HG03558 (cell line): ENCODE data around the gene OR8H3.
"Not testable (repeated sequence)": the region's sequence is repeated elsewhere in the genome, so short reads cannot be mapped to it uniquely, and the experiment has no call there.

Source experiments
- ATAC-seq: cut with Tn5 transposase; IDR thresholded peaks from one replicate; pipeline ENCODE4 v1.9.1; 2021; ENCODE audit warnings: moderate number of reproducible peaks; ENCODE audit not compliant: unreplicated experiment; ENCODE audit errors: extremely low read depth

OR8H3 gene

GRCh38 chr11:56122073-56122472 is at the start of gene OR8H3:
Gene OR8H3, plus strand, starts transcription at chr11:56122373. Its CDS starts 0 bp downstream, at chr11:56122373.
- ATAC-seq, result no peak

GRCh38 chr11:56089697-56090096 is 32.5 kb upstream of the OR8H3 start:
- no peak for ATAC-seq

DNA sequence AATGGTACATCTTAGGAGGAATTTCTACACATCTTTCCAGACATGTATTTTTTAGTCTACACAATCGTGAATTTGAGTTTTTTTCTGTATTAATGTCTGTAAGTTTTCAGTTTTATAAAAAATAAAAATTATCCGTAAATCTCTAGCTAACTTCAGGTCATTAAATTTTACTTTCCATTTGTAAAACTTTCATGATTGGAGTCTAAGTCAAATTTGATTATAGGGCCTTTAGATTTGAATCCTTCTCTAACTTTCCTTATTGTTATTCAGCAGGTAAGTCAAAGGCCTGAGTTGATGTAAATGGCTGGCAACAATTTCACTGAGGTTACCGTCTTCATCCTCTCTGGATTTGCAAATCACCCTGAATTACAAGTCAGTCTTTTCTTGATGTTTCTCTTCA is 29.2 kb upstream of the OR8H3 start, which contains the start of gene OR8I2:
Gene OR8I2, plus strand, starts transcription at position 301 of the 400 bp plus-strand sequence. Its CDS starts 0 bp downstream, at position 301.
- no peak for ATAC-seq

- ATAC-seq, result no peak
Measured at GRCh38 chr11:56103210-56103737, 18.9 kb upstream of the OR8H3 start, which contains the start of gene OR8H2. Gene OR8H2, plus strand, starts transcription at chr11:56103687. Its CDS starts 1,356 bp downstream, at chr11:56105043.

DNA sequence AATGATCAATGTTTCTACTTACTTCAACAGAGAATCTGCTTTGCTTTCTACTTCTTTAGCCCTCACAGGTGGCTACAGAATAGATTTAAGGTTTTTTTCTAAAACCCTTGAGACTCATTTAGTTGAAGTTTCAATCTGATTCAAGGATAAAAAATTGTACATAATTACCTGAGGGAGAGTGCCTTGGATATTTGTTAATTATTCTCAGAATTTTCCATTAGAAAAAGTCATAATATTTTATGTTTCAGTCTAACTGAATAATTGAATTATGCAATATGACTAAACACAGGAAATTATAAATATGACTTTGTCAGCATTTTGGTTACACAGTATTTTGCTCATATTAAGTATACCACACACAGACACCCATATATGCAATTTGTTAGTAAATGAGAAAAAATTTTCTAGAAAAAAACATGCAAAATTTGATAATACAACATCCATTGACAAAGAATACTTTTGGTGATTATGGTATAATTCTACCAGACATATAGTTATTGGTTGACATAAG is 18.0 kb downstream of the OR8H3 start, which contains the start of gene OR8J3:
Gene OR8J3, minus strand, starts transcription at position 51 of the 511 bp plus-strand sequence. CDS start 2,483 bp downstream, outside the sequence.
- no peak for ATAC-seq

- not testable (repeated sequence) for ATAC-seq
Measured at GRCh38 chr11:56143681-56144080, 21.5 kb downstream of the OR8H3 start.

DNA sequence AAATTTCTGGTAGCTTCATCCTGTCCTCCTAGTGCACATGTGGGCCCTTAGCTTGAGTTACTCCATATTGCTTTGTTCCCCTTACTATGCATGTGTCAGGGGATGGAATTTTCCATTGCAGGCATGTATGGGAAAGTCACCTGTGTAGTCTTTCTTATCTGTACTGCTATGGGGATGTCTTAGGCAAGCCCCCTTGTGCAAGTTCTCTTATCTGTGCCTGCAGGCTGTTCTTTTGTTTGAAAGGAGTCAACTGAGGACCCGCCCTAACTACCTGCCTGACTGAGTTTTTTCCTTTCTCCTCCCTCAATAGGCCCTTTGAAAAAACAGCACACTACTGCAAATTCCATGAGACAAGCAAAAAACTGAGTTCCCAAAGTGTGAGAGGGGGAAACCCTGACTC is 29.2 kb downstream of the OR8H3 start:
- no peak for ATAC-seq

DNA sequence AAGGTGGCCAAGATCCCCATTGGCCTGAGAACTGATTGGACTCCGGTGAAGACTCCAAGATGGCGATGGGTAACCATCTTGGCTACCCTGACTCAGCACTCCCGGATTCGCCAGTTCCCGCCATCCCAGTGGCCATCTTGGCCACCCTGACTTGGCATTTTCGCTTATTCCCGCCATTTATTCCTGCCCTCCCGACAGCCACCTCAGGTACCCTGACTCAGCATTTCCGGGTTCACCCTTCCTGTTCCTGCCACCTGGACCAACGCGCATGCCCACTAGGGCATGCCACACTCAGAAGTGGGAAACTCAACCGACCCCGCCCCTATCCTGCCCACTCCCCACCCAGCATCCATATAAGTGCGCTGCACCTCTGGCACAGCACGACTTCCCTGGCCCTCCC is 30.2 kb downstream of the OR8H3 start:
- no peak for ATAC-seq

DNA sequence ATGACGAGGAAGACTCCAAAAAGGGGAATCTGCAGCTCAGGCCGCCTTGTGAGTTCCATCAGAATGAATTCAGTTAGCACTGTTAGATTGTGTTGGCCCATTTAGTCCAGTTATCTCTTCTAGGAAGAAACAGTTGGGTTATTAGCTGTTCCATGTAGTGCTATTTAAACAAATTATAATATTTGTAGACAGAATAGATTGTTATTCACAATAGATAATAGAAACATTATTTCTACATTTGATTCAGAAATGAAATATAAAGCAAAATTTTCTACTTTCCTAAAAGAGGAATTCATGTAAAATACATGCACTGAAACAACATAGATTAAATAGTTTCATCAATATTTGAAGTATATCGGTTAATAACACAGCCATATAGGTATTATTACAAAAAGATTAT is 38.0 kb downstream of the OR8H3 start, which contains the start of gene OR8K5:
Gene OR8K5, minus strand, starts transcription at position 101 of the 400 bp plus-strand sequence. Its CDS starts 0 bp downstream, at position 101.
- ATAC-seq, result no peak

DNA sequence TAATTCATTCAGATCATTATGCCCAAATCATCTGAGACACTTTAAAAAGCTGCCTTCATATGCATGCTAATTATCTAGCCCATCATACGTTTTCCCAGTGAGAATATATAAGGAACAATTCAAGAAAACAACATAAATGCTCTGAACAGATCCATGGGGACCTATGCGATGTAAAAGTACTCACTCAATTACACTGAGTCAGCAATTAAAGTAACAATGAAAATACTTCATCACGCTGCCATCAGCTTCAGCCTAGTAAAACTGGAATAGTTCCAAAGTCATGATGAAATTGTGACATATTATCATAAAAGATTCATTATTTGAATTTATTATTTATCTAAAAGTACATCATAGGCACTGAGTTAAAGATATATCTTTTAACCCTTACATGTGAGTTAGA is 41.6 kb downstream of the OR8H3 start:
- ATAC-seq, result no peak

DNA sequence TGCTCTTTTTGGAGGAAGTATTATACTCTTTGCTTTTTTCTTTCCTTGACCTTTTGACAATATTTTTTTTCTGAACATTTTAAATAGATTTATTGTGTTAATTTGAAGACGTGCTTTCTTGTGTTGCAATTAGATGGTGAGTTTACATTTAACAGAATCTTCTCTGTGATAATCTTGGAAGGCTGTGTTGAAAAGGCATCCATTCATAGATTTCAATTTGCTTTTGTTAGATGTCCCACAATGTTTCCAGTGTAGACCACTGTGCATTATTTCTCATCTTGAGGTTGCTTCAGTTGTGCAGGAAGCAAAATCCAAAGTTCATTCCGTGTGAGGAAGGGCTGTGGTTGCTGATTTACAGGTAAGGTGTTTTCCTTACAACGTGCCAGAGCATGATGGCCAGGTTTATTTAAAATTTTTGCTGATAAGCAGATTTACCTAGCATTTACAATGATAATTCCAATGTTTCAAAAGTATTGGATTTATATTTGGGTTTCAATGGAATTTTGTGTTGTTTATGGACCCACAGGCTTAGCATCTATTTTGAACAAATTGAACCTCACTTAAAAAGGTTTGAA is 50.2 kb downstream of the OR8H3 start:
- no peak for ATAC-seq
